GM12872 (cell line): ENCODE results near the gene PLCL1.

ENCODE experiments used
- CTCF ChIP-seq: IDR thresholded peaks from 3 replicates; pipeline ENCODE4 v1.5.1; 2011; ENCODE audit warnings: low read depth, mild to moderate bottlenecking, low read length, moderate library complexity; ENCODE audit not compliant: insufficient read depth

Gene PLCL1

DNA sequence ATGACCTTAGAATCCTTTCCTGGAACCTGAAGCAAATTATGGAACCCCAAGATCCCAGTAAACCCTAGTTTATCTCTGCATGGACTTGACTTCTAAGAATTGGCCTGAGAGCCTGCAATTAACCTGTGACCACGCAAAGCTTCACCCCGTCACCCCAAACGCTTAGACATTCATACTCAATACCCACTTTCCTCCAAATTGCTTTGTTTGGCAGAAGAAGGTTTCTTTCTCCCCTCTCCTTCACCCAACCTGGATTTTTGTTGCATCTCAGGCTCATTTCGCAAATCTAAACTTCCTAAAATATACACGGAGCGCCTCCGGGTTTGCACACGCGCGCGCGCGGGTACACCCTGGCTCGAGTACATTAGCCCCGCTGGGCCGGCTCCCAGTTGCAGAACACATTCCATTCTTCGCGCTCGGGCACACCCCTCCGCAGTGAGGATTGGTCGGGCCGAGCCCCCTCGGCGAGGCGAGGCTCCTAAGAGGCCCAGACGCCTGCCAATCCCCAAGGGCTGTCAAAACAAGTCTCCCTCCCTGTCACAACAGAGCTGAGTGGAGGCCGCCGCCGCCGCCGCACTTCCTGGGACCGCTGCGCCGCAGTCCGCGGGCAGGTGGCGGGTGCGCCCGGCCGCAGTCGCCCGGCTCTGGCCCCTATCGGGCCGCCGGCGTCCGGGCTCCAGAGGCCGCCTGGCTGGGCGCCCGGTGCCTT lies at the start of gene PLCL1:
Gene PLCL1 (plus strand): TSS at position 545 of the 709 bp plus-strand sequence.
- no peak for TF ChIP-seq CTCF

GRCh38 chr2:197759013-197759412 lies 45.4 kb upstream of the PLCL1 start:
- no peak for TF ChIP-seq CTCF

GRCh38 chr2:197759625-197760292 lies 44.6 kb upstream of the PLCL1 start:
- no peak for TF ChIP-seq CTCF

DNA sequence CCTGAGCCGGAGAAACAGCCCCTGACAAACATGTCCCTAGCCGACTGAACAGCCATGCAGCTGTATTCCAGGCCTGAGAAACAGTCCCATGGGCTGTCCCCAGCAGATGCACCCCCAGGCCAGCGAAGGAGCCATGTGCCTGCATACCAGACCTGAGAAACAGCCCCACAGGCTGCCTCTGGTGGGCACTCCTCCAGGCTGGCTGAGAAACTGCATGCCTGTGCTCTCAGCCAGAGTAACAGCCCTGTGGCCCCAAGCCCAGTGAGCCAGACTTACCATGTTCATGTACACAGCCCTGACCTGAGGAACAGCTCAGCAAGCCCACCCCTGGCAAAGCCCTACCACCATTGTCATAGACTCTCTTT lies 44.1 kb upstream of the PLCL1 start:
- no peak for TF ChIP-seq CTCF

DNA sequence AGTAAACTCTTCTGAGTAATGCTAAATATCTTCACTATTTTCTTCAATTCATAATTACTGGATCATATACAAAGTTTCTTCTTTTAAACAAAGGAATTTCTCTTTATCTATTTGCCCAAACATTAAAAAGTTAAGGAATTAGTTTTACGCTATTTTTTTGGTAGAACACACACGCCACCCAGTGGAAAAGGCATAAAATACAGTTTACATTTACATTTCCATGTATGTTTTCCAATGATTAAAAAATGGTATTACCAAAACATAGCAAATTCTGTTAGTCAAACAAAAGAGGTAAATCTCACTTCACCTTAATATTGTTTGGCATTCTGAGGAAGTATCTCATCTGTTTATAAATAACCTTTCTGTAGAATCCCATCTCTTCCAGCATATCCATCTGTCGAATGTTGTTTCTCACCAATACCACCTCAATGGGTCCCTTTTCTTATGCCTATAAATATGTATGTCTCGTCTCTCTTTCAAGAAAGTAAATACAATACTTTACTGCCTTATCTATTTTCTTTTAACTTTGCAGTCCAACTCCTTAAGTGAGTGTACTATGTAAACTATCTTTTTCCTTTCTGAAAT lies 26.5 kb upstream of the PLCL1 start:
- TF ChIP-seq CTCF = peak; percentile 36; the same call in 2 of the 3 replicates

- TF ChIP-seq CTCF = no peak
Measured at GRCh38 chr2:197779261-197779660, 25.1 kb upstream of the PLCL1 start.

DNA sequence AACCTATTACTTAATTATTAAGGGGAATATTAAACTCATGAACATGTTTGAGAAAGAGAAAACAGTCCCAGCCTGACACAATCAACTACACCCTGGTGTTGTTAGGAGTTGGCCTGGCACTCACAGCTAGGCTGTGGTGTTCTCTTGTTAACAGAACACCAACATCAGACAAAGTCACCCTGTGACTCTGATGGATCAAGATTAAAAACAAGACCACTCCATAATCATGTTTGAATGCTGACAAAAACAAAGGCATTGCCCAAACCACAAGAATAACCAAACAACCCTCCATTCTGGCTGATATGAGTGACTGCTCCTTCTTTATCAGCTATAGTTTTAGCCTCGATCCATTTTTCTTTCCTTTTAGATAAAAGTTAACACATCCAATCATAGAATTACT lies 22.3 kb upstream of the PLCL1 start:
- TF ChIP-seq CTCF = no peak
